GM12892 (cell line): Measurements from ENCODE around the gene PSMB2.
"Not testable (repeated sequence)": the region's sequence is repeated elsewhere in the genome, so short reads cannot be mapped to it uniquely, and the experiment has no call there.

Experiments
- DNase-seq: peaks from one replicate; pipeline ENCODE4 v3.0.0; 2011; ENCODE audit not compliant: insufficient read length
- FAIRE-seq: peaks from 2 replicates; lab custom pipeline; 2011; peaks lifted over from hg19 to GRCh38; lab: Jason Lieb, UNC
- POLR2A ChIP-seq: IDR thresholded peaks from 2 replicates; pipeline ENCODE4 v1.6.1; 2011; ENCODE audit warnings: low read depth, low read length, control low read depth
- POLR2AphosphoS5 ChIP-seq: IDR thresholded peaks from 2 replicates; pipeline ENCODE4 v1.6.1; 2011; ENCODE audit warnings: low read depth, low read length, control low read depth
- TAF1 ChIP-seq: IDR thresholded peaks from 2 replicates; pipeline ENCODE4 v1.6.1; 2011; ENCODE audit warnings: low read depth, mild to moderate bottlenecking, control low read depth, low read length, borderline replicate concordance

Gene PSMB2

GRCh38 chr1:35590476-35591040 lies 50.8 kb downstream of the PSMB2 start:
- FAIRE-seq (no peak), DNase-seq (no peak)
- TF ChIP-seq TAF1 = no peak

GRCh38 chr1:35589516-35590427 lies 51.6 kb downstream of the PSMB2 start:
- no peak for FAIRE-seq
- no peak for TF ChIP-seq POLR2A
- no peak for TF ChIP-seq TAF1
- TF ChIP-seq POLR2AphosphoS5 = no peak
- no peak for DNase-seq

- TF ChIP-seq TAF1 (no peak), POLR2AphosphoS5 (no peak), POLR2A (no peak)
- DNase-seq (no peak), FAIRE-seq (no peak)
These were observed 53.0 kb downstream of the PSMB2 start for GRCh38 chr1:35588197-35588910.

- FAIRE-seq (no peak), DNase-seq (no peak)
- TF ChIP-seq TAF1 (no peak), POLR2AphosphoS5 (no peak), POLR2A (no peak)
These were observed 53.6 kb downstream of the PSMB2 start for GRCh38 chr1:35587736-35588135.

GRCh38 chr1:35586808-35587207 lies 54.5 kb downstream of the PSMB2 start:
- no peak for DNase-seq
- no peak for TF ChIP-seq TAF1
- TF ChIP-seq POLR2A = no peak
- TF ChIP-seq POLR2AphosphoS5 = no peak
- FAIRE-seq = no peak

GRCh38 chr1:35585805-35586204 lies 55.5 kb downstream of the PSMB2 start:
- not testable (repeated sequence) for FAIRE-seq, DNase-seq

- no peak for DNase-seq
- no peak for FAIRE-seq
- TF ChIP-seq POLR2AphosphoS5 (no peak), POLR2A (no peak), TAF1 (no peak)
These were observed 56.0 kb downstream of the PSMB2 start for GRCh38 chr1:35585281-35585680.

- FAIRE-seq = not testable (repeated sequence)
These were observed 59.7 kb downstream of the PSMB2 start for GRCh38 chr1:35581621-35582020.

GRCh38 chr1:35580949-35581388 lies 60.4 kb downstream of the PSMB2 start:
- TF ChIP-seq TAF1 (no peak), POLR2AphosphoS5 (no peak), POLR2A (no peak)
- FAIRE-seq = no peak
- no peak for DNase-seq

More at GRCh38 chr1:35581621-35582020, 59.7 kb downstream of the PSMB2 start:
- DNase-seq = not testable (repeated sequence)

- DNase-seq = peak; percentile 80
- FAIRE-seq = peak; percentile 86
- peak; percentile 69 for TF ChIP-seq POLR2A
- TF ChIP-seq POLR2AphosphoS5 = no peak
- TF ChIP-seq TAF1 = peak; percentile 58; the same call in 1 of the 2 replicates
These were observed 64.0 kb downstream of the PSMB2 start for GRCh38 chr1:35577071-35577998.

GRCh38 chr1:35576766-35577070 lies 64.6 kb downstream of the PSMB2 start:
- FAIRE-seq = not testable (repeated sequence)

More at GRCh38 chr1:35576766-35577070, 64.6 kb downstream of the PSMB2 start:
- DNase-seq = not testable (repeated sequence)
